Neural progenitor cell (in vitro differentiated cells): Measurements from ENCODE around the gene ASAP2. TPM values are rescaled to one million over a fixed set of nuclear protein-coding genes. Genes with fewer than 3 reads are reported as not detected.

Experiments used
- DNase-seq: peaks from one replicate; pipeline ENCODE4 v3.0.0-alpha.2; 2016; ENCODE audit warnings: low spot score
- H2AFZ ChIP-seq: fragments of 200-600 bp; sonication (generic); replicated peaks from 2 replicates; pipeline ENCODE4 v1.6.1; 2016; ENCODE audit warnings: antibody characterized with exemption
- H3F3A ChIP-seq: fragments of 200-600 bp; sonication (generic); 2 replicates; pipeline ENCODE4 v1.6.1; 2016; ENCODE audit warnings: antibody characterized with exemption, low read depth
- H3K27ac ChIP-seq: fragments of 200-600 bp; sonication (generic); 2 replicates; pipeline ENCODE4 v1.5.1; 2016; ENCODE audit warnings: mild to moderate bottlenecking
- H3K27me3 ChIP-seq: fragments of 200-600 bp; sonication (generic); 2 replicates; pipeline ENCODE4 v1.6.1; 2016; ENCODE audit warnings: mild to moderate bottlenecking, moderate library complexity
- H3K36me3 ChIP-seq: fragments of 200-600 bp; sonication (generic); 2 replicates; pipeline ENCODE4 v1.5.1; 2016
- H3K4me1 ChIP-seq: fragments of 200-600 bp; sonication (generic); 2 replicates; pipeline ENCODE4 v1.6.1; 2016; ENCODE audit warnings: mixed run types
- H3K4me2 ChIP-seq: fragments of 200-600 bp; sonication (generic); 2 replicates; pipeline ENCODE4 v1.6.1; 2016
- H3K4me3 ChIP-seq: fragments of 200-600 bp; sonication (generic); 2 replicates; pipeline ENCODE4 v1.5.1; 2016
- H3K79me2 ChIP-seq: fragments of 200-600 bp; sonication (generic); 2 replicates; pipeline ENCODE4 v1.6.1; 2016; ENCODE audit warnings: low read depth
- H3K9ac ChIP-seq: fragments of 200-600 bp; sonication (generic); 2 replicates; pipeline ENCODE4 v1.6.1; 2016
- H3K9me3 ChIP-seq: fragments of 200-600 bp; sonication (generic); 2 replicates; pipeline ENCODE4 v1.5.1; 2016; ENCODE audit warnings: low read depth
- H4K20me1 ChIP-seq: fragments of 200-600 bp; sonication (generic); 2 replicates; pipeline ENCODE4 v1.6.1; 2016; ENCODE audit warnings: low read depth
- H3K27ac Mint-ChIP-seq: 3 replicates; pipeline ENCODE4 v1.8.0; 2021; ENCODE audit warnings: mixed read lengths
- H3K27me3 Mint-ChIP-seq: 2 replicates; pipeline ENCODE4 v1.8.0; 2022; ENCODE audit warnings: low read depth, mild to moderate bottlenecking, inconsistent platforms, moderate library complexity, mixed read lengths; ENCODE audit not compliant: insufficient read depth
- H3K36me3 Mint-ChIP-seq: 3 replicates; pipeline ENCODE4 v1.8.0; 2021; ENCODE audit warnings: mixed read lengths
- H3K4me1 Mint-ChIP-seq: 3 replicates; pipeline ENCODE4 v1.8.0; 2021; ENCODE audit warnings: mixed read lengths
- H3K4me3 Mint-ChIP-seq: 3 replicates; pipeline ENCODE4 v1.8.0; 2021; ENCODE audit warnings: mild to moderate bottlenecking, moderate library complexity, mixed read lengths
- H3K9me3 Mint-ChIP-seq: 3 replicates; pipeline ENCODE4 v1.8.0; 2020; ENCODE audit warnings: mixed read lengths
- CTCF ChIP-seq: fragments of 200-600 bp; sonication (generic); IDR thresholded peaks from 2 replicates; pipeline ENCODE4 v1.5.1; 2017; ENCODE audit warnings: antibody characterized with exemption, mild to moderate bottlenecking
- EZH2 ChIP-seq: fragments of 200-600 bp; sonication (generic); IDR thresholded peaks from 2 replicates; pipeline ENCODE4 v1.6.1; 2017; ENCODE audit warnings: antibody characterized with exemption, mild to moderate bottlenecking, moderate library complexity
- EZH2phosphoT487 ChIP-seq: fragments of 200-600 bp; sonication (generic); IDR thresholded peaks from 2 replicates; pipeline ENCODE4 v1.6.1; 2017; ENCODE audit warnings: antibody characterized with exemption
- total RNA-seq: library from RNA; depleted of rRNA; stranded (reverse); fragments of >200 nt; gene quantifications from 2 replicates; pipeline ENCODE4 v1.2.3, GENCODE V29; 2015; ENCODE audit warnings: low replicate concordance

The ASAP2 gene
- total RNA-seq, 1 donor from 2014 or later: 31.7 TPM

- no peaks in the 10 kb centered on the region for H3K79me2 ChIP-seq
- Mint-ChIP-seq H3K9me3 (peaks cover 4% of the 10 kb centered on the region), H3K36me3 (peaks cover 38% of the 10 kb centered on the region), H3K27me3 (peaks cover 3% of the 10 kb centered on the region), H3K4me3 (no peak overlapping the region), H3K27ac (no peak overlapping the region), H3K4me1 (peaks cover 8% of the 10 kb centered on the region)
- H3F3A ChIP-seq: no peaks in the 10 kb centered on the region
- TF ChIP-seq EZH2 (no peak), EZH2phosphoT487 (no peak)
- H3K9me3 ChIP-seq: no peaks in the 10 kb centered on the region
- H2AFZ ChIP-seq: no peak overlapping the region
- no peaks in the 10 kb centered on the region for H3K36me3 ChIP-seq
- no peak overlapping the region for H3K4me3 ChIP-seq
- H3K4me2 ChIP-seq: no peak overlapping the region
- no peaks in the 10 kb centered on the region for H3K4me1 ChIP-seq
- H3K9ac ChIP-seq: no peak overlapping the region
- DNase-seq: no peak
- H3K27me3 ChIP-seq: no peaks in the 10 kb centered on the region
- no peak overlapping the region for H3K27ac ChIP-seq
- H4K20me1 ChIP-seq: peaks cover 4% of the 10 kb centered on the region
These were observed 139.4 kb downstream of the ASAP2 start for GRCh38 chr2:9345997-9346396.

- no peak overlapping the region for H3K27ac ChIP-seq
- TF ChIP-seq CTCF: no peak
- TF ChIP-seq EZH2phosphoT487: no peak
- TF ChIP-seq EZH2: no peak
- H3K9me3 Mint-ChIP-seq: peaks cover 2% of the 10 kb centered on the region
- H3K36me3 Mint-ChIP-seq: peaks cover 36% of the 10 kb centered on the region
- no peaks in the 10 kb centered on the region for H3K9me3 ChIP-seq
- no peak overlapping the region for H3K4me3 ChIP-seq
- peaks cover 3% of the 10 kb centered on the region for H3K4me1 Mint-ChIP-seq
- no peaks in the 10 kb centered on the region for H3K4me1 ChIP-seq
- peaks cover 3% of the 10 kb centered on the region for H3K27me3 Mint-ChIP-seq
- H3K4me2 ChIP-seq: no peak overlapping the region
- H3F3A ChIP-seq: no peaks in the 10 kb centered on the region
- no peak overlapping the region for H3K27ac Mint-ChIP-seq
- no peak overlapping the region for H3K4me3 Mint-ChIP-seq
- no peaks in the 10 kb centered on the region for H3K36me3 ChIP-seq
- H3K27me3 ChIP-seq: no peaks in the 10 kb centered on the region
- H2AFZ ChIP-seq: no peak overlapping the region
- H3K9ac ChIP-seq: no peak overlapping the region
- no peak for DNase-seq
- H3K79me2 ChIP-seq: no peaks in the 10 kb centered on the region
- peaks cover 7% of the 10 kb centered on the region for H4K20me1 ChIP-seq
These were observed 140.3 kb downstream of the ASAP2 start for GRCh38 chr2:9346885-9347284.

GRCh38 chr2:9347411-9347881 is 140.8 kb downstream of the ASAP2 start:
- Histone ChIP-seq H3K4me3 (no peak overlapping the region), H3K79me2 (no peaks in the 10 kb centered on the region), H3K4me1 (no peaks in the 10 kb centered on the region), H3K4me2 (no peak overlapping the region), H3K9ac (no peak overlapping the region), H3K36me3 (no peaks in the 10 kb centered on the region), H3K27ac (no peak overlapping the region), H3K9me3 (no peaks in the 10 kb centered on the region), H4K20me1 (peaks cover 7% of the 10 kb centered on the region), H2AFZ (no peak overlapping the region), H3F3A (no peaks in the 10 kb centered on the region), H3K27me3 (no peaks in the 10 kb centered on the region)
- Mint-ChIP-seq H3K27me3 (peaks cover 3% of the 10 kb centered on the region), H3K4me1 (peaks cover 3% of the 10 kb centered on the region), H3K4me3 (no peak overlapping the region), H3K9me3 (no peaks in the 10 kb centered on the region), H3K36me3 (peaks cover 34% of the 10 kb centered on the region), H3K27ac (no peak overlapping the region)
- no peak for TF ChIP-seq EZH2phosphoT487
- no peak for TF ChIP-seq CTCF
- no peak for TF ChIP-seq EZH2
- DNase-seq: no peak

DNA sequence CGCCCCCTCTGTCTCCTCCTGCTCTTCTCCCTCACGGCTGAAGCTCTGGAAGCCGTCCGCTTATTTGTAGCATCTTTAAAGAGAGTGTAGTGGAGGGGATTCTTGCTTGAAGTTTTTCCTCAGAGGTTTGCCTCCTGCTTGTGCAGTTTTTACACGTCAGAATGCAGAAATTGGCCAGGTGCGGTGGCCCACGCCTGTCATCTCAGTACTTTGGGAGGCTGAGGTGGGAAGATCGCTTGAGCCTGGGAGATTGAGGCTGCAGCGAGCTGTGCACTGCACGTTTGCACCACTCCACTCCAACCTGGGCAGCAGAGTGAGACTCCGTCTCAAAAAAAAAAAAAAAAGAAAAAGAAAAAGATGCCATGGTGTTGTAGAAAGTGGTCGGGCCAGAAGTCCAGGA is 147.7 kb downstream of the ASAP2 start:
- TF ChIP-seq EZH2 (no peak), EZH2phosphoT487 (no peak), CTCF (no peak)
- Histone ChIP-seq H3K4me2 (no peak overlapping the region), H4K20me1 (peaks cover 21% of the 10 kb centered on the region), H2AFZ (no peak overlapping the region), H3K79me2 (no peaks in the 10 kb centered on the region), H3K4me1 (peaks cover 15% of the 10 kb centered on the region), H3K9ac (no peak overlapping the region), H3K36me3 (peaks cover 6% of the 10 kb centered on the region), H3K9me3 (no peaks in the 10 kb centered on the region), H3K4me3 (no peak overlapping the region), H3K27ac (no peak overlapping the region), H3K27me3 (no peaks in the 10 kb centered on the region), H3F3A (peaks cover 10% of the 10 kb centered on the region)
- Mint-ChIP-seq H3K27ac (no peak overlapping the region), H3K27me3 (peaks cover 4% of the 10 kb centered on the region), H3K9me3 (no peaks in the 10 kb centered on the region), H3K36me3 (peaks cover 40% of the 10 kb centered on the region), H3K4me1 (peaks cover 36% of the 10 kb centered on the region), H3K4me3 (no peak overlapping the region)
- no peak for DNase-seq
